Thyroid gland (tissue), 4 donors: ENCODE data around the gene GRM1.

ENCODE experiments used
- CTCF ChIP-seq, 6 experiments: fragments of 200-600 bp in 3 of 6; fragments of 450-650 bp in 3 of 6; sonication (generic) in 3 of 6; IDR thresholded peaks; one replicate each; pipeline ENCODE4 v1.5.1; 2016 to 2019; ENCODE audit warnings: antibody characterized with exemption in 6 of 6, mild to moderate bottlenecking in 2 of 6, inconsistent platforms in 1 of 6, moderate library complexity in 1 of 6
- POLR2A ChIP-seq, 2 donors: fragments of 450-650 bp; IDR thresholded peaks; one replicate each; pipeline ENCODE4 v1.6.1; 2017; ENCODE audit warnings: antibody characterized with exemption in 2 of 2, mild to moderate bottlenecking in 2 of 2, moderate library complexity in 1 of 2

DNA sequence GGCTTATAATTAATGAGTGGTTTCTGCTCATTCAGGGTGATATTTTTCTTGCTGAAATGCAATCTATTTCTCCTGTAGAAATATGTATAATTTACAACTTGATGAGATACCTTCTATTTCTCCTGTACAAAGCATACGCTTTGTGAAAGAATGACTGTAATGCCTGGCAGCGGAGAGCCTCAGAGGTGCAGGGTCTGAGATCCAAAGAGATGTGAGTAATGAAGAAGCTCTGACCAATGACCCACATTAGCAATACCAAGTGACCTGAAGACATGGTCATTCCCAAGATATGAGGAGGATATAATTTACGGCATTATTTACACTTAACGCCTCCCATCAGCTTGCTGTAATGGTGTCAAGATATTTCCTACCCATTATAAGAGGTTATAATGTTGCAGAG is 416.4 kb downstream of the GRM1 start:
- TF ChIP-seq CTCF (IDR thresholded peaks at IDR 0.05): no peak
- TF ChIP-seq POLR2A (IDR thresholded peaks at IDR 0.05): no peak
